CD4-positive, alpha-beta T cell treated with Interleukin-6 for 4 hours (primary cell): ENCODE measurements around the gene SULF2.

Experiments used
- DNase-seq: peaks from one replicate; pipeline ENCODE4 v3.0.0-alpha.2; 2020; ENCODE audit warnings: mixed read lengths

SULF2 gene

GRCh38 chr20:47760686-47761481 is 24.4 kb downstream of the SULF2 start:
- no peak for DNase-seq

- DNase-seq: no peak
Measured at GRCh38 chr20:47758517-47759450, 26.5 kb downstream of the SULF2 start.

GRCh38 chr20:47757145-47758035 is 27.9 kb downstream of the SULF2 start:
- no peak for DNase-seq

GRCh38 chr20:47754946-47755652 is 30.2 kb downstream of the SULF2 start:
- DNase-seq: no peak

GRCh38 chr20:47754388-47754715 is 30.9 kb downstream of the SULF2 start:
- no peak for DNase-seq

GRCh38 chr20:47753576-47754387 is 31.5 kb downstream of the SULF2 start:
- DNase-seq: no peak

- no peak for DNase-seq
Measured at GRCh38 chr20:47751449-47751848, 33.8 kb downstream of the SULF2 start.

- DNase-seq: no peak
Measured at GRCh38 chr20:47749339-47749738, 35.9 kb downstream of the SULF2 start.

GRCh38 chr20:47748823-47749222 is 36.5 kb downstream of the SULF2 start:
- no peak for DNase-seq

GRCh38 chr20:47748069-47748468 is 37.2 kb downstream of the SULF2 start:
- no peak for DNase-seq

- no peak for DNase-seq
Measured at GRCh38 chr20:47747669-47748031, 37.6 kb downstream of the SULF2 start.

GRCh38 chr20:47744803-47745202 is 40.5 kb downstream of the SULF2 start:
- no peak for DNase-seq

- DNase-seq: no peak
Measured at GRCh38 chr20:47743671-47744070, 41.6 kb downstream of the SULF2 start.

- DNase-seq: no peak
Measured at GRCh38 chr20:47741669-47742608, 43.3 kb downstream of the SULF2 start.

GRCh38 chr20:47740862-47741184 is 44.5 kb downstream of the SULF2 start:
- no peak for DNase-seq

GRCh38 chr20:47740121-47740861 is 45.0 kb downstream of the SULF2 start:
- no peak for DNase-seq

GRCh38 chr20:47737923-47738322 is 47.4 kb downstream of the SULF2 start:
- DNase-seq: no peak

GRCh38 chr20:47736570-47737152 is 48.6 kb downstream of the SULF2 start:
- DNase-seq: no peak
